K562 (cell line): Measurements from ENCODE around the gene MRGPRF. TPM values are rescaled to one million over a fixed set of nuclear protein-coding genes. Genes with fewer than 3 reads are reported as not detected.
A peak's percentile ranks its signal among the peaks of the same experiment; 100 is the strongest.

ENCODE experiments used
- ATAC-seq: fragments of 200-7000 bp; cut with Tn5 transposase; 3 replicates; pipeline ENCODE4 v1.9.1; 2020; ENCODE audit warnings: moderate library complexity
- BruUV-seq: library from RNA; stranded (reverse); fragments of 400-500 nt; replicated peaks from 2 replicates; lab custom pipeline; 2021; lab: Mats Ljungman, UMichigan
- CTCF ChIA-PET: fragments of 300-600 bp; formaldehyde crosslinking; extraction: SDS; loops from one replicate; lab custom pipeline; 2021; ENCODE audit warnings: low intra/inter-chr PET ratio; lab: Yijun Ruan, JAX
- POLR2A ChIA-PET: fragments of 300-600, 350-650 bp; sonication (Branson Sonifier 250); formaldehyde crosslinking; extraction: SDS; loops from one replicate; lab custom pipeline; 2021; ENCODE audit warnings: antibody characterized with exemption, inconsistent platforms; lab: Yijun Ruan, JAX
- DNase-seq, 4 experiments: peaks; one replicate each; pipeline versions ENCODE4 v3.0.0 to v3.0.0-alpha.2; 2011 to 2018; ENCODE audit warnings: low spot score in 3 of 4, mixed read lengths in 3 of 4; ENCODE audit errors: extremely low read depth in 1 of 4
- FAIRE-seq: peaks from 2 replicates; lab custom pipeline; 2011; peaks lifted over from hg19 to GRCh38; lab: Jason Lieb, UNC
- H2AFZ ChIP-seq: 2 replicates; pipeline ENCODE4 v1.6.0; 2011; ENCODE audit warnings: low read depth, low read length, control low read depth, inconsistent platforms
- H3K27ac ChIP-seq: fragments of 200-600 bp; 3 replicates; pipeline ENCODE4 v1.8.0; 2011; ENCODE audit warnings: low read depth, mild to moderate bottlenecking, control low read depth, inconsistent platforms, low read length, moderate library complexity, mixed read lengths; ENCODE audit errors: extremely low read depth
- H3K27me3 ChIP-seq, 2 experiments: fragments of 300-600 bp in 1 of 2; 2 replicates in 1 of 2; 3 replicates in 1 of 2; pipeline versions ENCODE4 v1.6.0 to v1.8.0; 2011; ENCODE audit warnings: inconsistent platforms in 2 of 2, low read length in 2 of 2, mild to moderate bottlenecking in 1 of 2, mixed read lengths in 1 of 2, moderate library complexity in 1 of 2; ENCODE audit not compliant: control insufficient read depth in 2 of 2, insufficient read depth in 2 of 2
- H3K36me3 ChIP-seq: fragments of 300-600 bp; 3 replicates; pipeline ENCODE4 v1.8.0; 2011; ENCODE audit warnings: mild to moderate bottlenecking, low read length, inconsistent platforms; ENCODE audit not compliant: control insufficient read depth, insufficient read depth
- H3K4me1 ChIP-seq, 2 experiments: fragments of 200-600 bp in 1 of 2; replicated peaks in 1 of 2; 2 replicates in 1 of 2; 3 replicates in 1 of 2; pipeline versions ENCODE4 v1.5.1 to v1.8.0; 2011; ENCODE audit warnings: inconsistent platforms in 2 of 2, low read length in 2 of 2, mild to moderate bottlenecking in 1 of 2, mixed read lengths in 1 of 2, moderate library complexity in 1 of 2; ENCODE audit not compliant: control insufficient read depth in 2 of 2, insufficient read depth in 2 of 2
- H3K4me2 ChIP-seq: 2 replicates; pipeline ENCODE4 v1.6.1; 2011; ENCODE audit warnings: low read length, control low read depth, inconsistent platforms, mixed read lengths; ENCODE audit not compliant: insufficient read depth
- H3K4me3 ChIP-seq: fragments of 200-600 bp; sonication (generic), shearing (Covaris generic); 2 replicates; pipeline ENCODE4 v1.5.1; 2016; ENCODE audit warnings: control low read depth, inconsistent platforms
- H3K79me2 ChIP-seq: fragments of 200-600 bp; 3 replicates; pipeline ENCODE4 v1.8.0; 2011; ENCODE audit warnings: low read length, inconsistent platforms; ENCODE audit not compliant: control insufficient read depth, insufficient read depth
- H3K9ac ChIP-seq, 2 experiments: 2 replicates each; pipeline versions ENCODE4 v1.6.0 to v1.6.1; 2011; ENCODE audit warnings: low read depth in 2 of 2, low read length in 2 of 2, control low read depth in 1 of 2, inconsistent platforms in 1 of 2, mild to moderate bottlenecking in 1 of 2, mixed read lengths in 1 of 2; ENCODE audit not compliant: insufficient read depth in 1 of 2
- H3K9me1 ChIP-seq: one replicate; pipeline ENCODE4 v1.6.0; 2011; ENCODE audit warnings: inconsistent platforms, mild to moderate bottlenecking, low read length, moderate library complexity; ENCODE audit not compliant: control insufficient read depth, insufficient read depth
- H3K9me3 ChIP-seq: replicated peaks from 2 replicates; pipeline ENCODE4 v1.5.1; 2011; ENCODE audit warnings: low read depth, low read length, inconsistent platforms; ENCODE audit not compliant: control insufficient read depth, insufficient read depth
- H4K20me1 ChIP-seq: replicated peaks from 2 replicates; pipeline ENCODE4 v1.6.1; 2011; ENCODE audit warnings: low read length, inconsistent platforms, mixed read lengths; ENCODE audit not compliant: control insufficient read depth, insufficient read depth
- ELF2 ChIP-seq: fragments of 250-450 bp; sonication (Bioruptor Pico); IDR thresholded peaks from 2 replicates; pipeline ENCODE4 v1.5.0; 2021; ENCODE audit warnings: mild to moderate bottlenecking
- ZNF24 ChIP-seq: fragments of 450-650 bp; IDR thresholded peaks from 2 replicates; pipeline ENCODE4 v1.6.1; 2016
- WGBS: fragments of 100-300 bp; shearing (Covaris generic); methylation state at CpG from one replicate; pipeline ENCODE4 v1.1.6; 2016; ENCODE audit warnings: low coverage, mixed read lengths; ENCODE audit not compliant: insufficient coverage; ENCODE audit errors: missing lambda C conversion rate; 5-methylcytosine and 5-hydroxymethylcytosine counted together
- in situ Hi-C: fragments of 300-500 bp; cut with MboI; formaldehyde crosslinking; loops from 4 replicates; pipeline ENCODE4 v1.15.0; 2018; ENCODE audit warnings: inconsistent platforms, mixed read lengths
- intact Hi-C: fragments of 100-400 bp; cut with micrococcal nuclease; formaldehyde crosslinking; loops from 2 replicates; pipeline ENCODE4 v1.14.2; 2022
- polyA plus RNA-seq, 8 experiments: library from polyadenylated mRNA; depleted of rRNA in 4 of 8; stranded (reverse) in 5 of 8; unstranded in 3 of 8; fragments of >200 nt; fragmentation: Nextera tagmentation in 2 of 8; fragmentation: Illumina TruSeq in 1 of 8; extraction: Ambion mirVana in 2 of 8; extraction: Trizol in 1 of 8; gene quantifications; 2 replicates each; pipeline versions ENCODE4 v1.2.1 to v1.2.3, GENCODE V29; 2011 to 2014; ENCODE audit warnings: inconsistent platforms in 1 of 8, missing spikeins in 1 of 8
- total RNA-seq, 7 experiments: library from RNA; depleted of rRNA in 6 of 7; stranded (reverse); fragments of >200 nt in 6 of 7; fragmentation: Illumina TruSeq in 2 of 7; extraction: Trizol in 2 of 7; gene quantifications; 2 replicates each; pipeline versions ENCODE4 v1.2.1 to v1.2.3, GENCODE V29; 2011 to 2021; ENCODE audit warnings: low replicate concordance in 1 of 7
- TF ChIP-seq, protein P1 (sequence below), 2 experiments: fragments of 150-350 bp in 1 of 2; IDR thresholded peaks; 2 replicates each; pipeline ENCODE4 v1.6.1; 2012 to 2016; ENCODE audit warnings: low read depth in 2 of 2, low read length in 2 of 2, mild to moderate bottlenecking in 1 of 2, moderate library complexity in 1 of 2

Gene MRGPRF
- total and polyA plus RNA-seq, 9 of the 15 experiments (the other 6 are each of a cell fraction or from before 2014, with no cell fraction given), result not detected

DNA sequence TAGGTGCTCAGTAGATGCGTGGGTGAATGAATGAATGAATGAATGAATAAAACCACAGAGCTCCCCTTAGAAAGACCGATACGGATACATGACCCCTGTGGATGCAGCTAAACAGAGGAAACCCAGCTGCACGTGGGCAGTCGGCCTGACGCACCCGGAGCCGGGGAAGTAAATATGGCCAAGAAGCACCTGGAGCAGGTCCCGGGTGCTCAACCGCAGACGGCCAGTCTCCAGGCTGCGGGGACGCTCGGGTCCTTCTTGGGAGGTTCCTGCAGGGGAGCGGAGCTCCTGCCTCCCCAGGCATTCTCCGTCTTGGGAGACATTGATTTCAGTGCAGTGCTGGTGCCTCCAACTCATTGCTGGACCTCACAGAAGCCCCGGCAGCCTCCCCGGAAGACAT, 24.0 kb upstream of the MRGPRF start:
- Histone ChIP-seq H3K4me3 (no peak overlapping the region), H3K4me2 (no peak overlapping the region)
- CTCF ChIA-PET, result no interaction called here

More for the DNA sequence above, 24.0 kb upstream of the MRGPRF start:
- Histone ChIP-seq H3K27ac (no peak overlapping the region), H3K79me2 (no peaks in the 10 kb centered on the region), H3K9me3 (no peaks in the 10 kb centered on the region), H3K9me1 (no peaks in the 10 kb centered on the region), H2AFZ (no peak overlapping the region), H3K27me3 (peaks cover 23 to 55% of the 10 kb centered on the region in 2 experiments; a peak in 4 of 5 replicates), H3K9ac (peak overlapping the region in 1 of 2 experiments; percentile 48; a peak in 1 of 4 replicates), H4K20me1 (0 out of 2 replicates have a peak, but pooled peaks cover 5% of the 10 kb centered on the region), H3K4me1 (peaks cover 0 to 4% of the 10 kb centered on the region in 2 experiments; a peak in 1 of 5 replicates), H3K36me3 (no peaks in the 10 kb centered on the region)
- intact Hi-C loops (no loop called here), in situ Hi-C loops (no loop called here)
- FAIRE-seq, result no peak
- TF ChIP-seq ZNF24 (peak; percentile 74; the same call in 1 of the 2 replicates), ELF2 (CRISPR knock-in tag) (no peak)
- TF ChIP-seq, protein P1, sequence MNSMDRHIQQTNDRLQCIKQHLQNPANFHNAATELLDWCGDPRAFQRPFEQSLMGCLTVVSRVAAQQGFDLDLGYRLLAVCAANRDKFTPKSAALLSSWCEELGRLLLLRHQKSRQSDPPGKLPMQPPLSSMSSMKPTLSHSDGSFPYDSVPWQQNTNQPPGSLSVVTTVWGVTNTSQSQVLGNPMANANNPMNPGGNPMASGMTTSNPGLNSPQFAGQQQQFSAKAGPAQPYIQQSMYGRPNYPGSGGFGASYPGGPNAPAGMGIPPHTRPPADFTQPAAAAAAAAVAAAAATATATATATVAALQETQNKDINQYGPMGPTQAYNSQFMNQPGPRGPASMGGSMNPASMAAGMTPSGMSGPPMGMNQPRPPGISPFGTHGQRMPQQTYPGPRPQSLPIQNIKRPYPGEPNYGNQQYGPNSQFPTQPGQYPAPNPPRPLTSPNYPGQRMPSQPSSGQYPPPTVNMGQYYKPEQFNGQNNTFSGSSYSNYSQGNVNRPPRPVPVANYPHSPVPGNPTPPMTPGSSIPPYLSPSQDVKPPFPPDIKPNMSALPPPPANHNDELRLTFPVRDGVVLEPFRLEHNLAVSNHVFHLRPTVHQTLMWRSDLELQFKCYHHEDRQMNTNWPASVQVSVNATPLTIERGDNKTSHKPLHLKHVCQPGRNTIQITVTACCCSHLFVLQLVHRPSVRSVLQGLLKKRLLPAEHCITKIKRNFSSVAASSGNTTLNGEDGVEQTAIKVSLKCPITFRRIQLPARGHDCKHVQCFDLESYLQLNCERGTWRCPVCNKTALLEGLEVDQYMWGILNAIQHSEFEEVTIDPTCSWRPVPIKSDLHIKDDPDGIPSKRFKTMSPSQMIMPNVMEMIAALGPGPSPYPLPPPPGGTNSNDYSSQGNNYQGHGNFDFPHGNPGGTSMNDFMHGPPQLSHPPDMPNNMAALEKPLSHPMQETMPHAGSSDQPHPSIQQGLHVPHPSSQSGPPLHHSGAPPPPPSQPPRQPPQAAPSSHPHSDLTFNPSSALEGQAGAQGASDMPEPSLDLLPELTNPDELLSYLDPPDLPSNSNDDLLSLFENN (IDR thresholded peaks at IDR 0.05; ENCODE audit: low read depth in 2 of 2, low read length in 2 of 2), result no peak
- no TSS peak for BruUV-seq
- 15% methylated on average over 18 of the region's 18 CpGs for WGBS
- POLR2A ChIA-PET, result no interaction called here
- DNase-seq, result no peak
- no peak for ATAC-seq
